Vagina (tissue), 2 donors: ENCODE measurements around the gene RHOT1. TPM values are rescaled to one million over a fixed set of nuclear protein-coding genes. Genes with fewer than 3 reads are reported as not detected.
"Not testable (repeated sequence)": the region's sequence is repeated elsewhere in the genome, so short reads cannot be mapped to it uniquely, and the experiment has no call there.

Experiments
- DNase-seq, 2 donors: peaks; one replicate each; pipeline ENCODE4 v3.0.0-alpha.2; 2017; ENCODE audit errors: extremely low spot score in 2 of 2
- H3K27ac ChIP-seq: fragments of 200-600 bp; sonication (generic); one replicate; pipeline ENCODE4 v1.5.1; 2019
- H3K27me3 ChIP-seq: fragments of 200-600 bp; sonication (generic); one replicate; pipeline ENCODE4 v1.5.1; 2019
- H3K36me3 ChIP-seq, 2 donors: fragments of 200-600 bp; sonication (generic); one replicate each; pipeline ENCODE4 v1.5.1; 2017 to 2019
- H3K4me1 ChIP-seq: fragments of 200-600 bp; sonication (generic); one replicate; pipeline ENCODE4 v1.5.1; 2019
- H3K4me3 ChIP-seq, 2 donors: fragments of 200-600 bp; sonication (generic); 1 replicate in 1 of 2; 2 replicates in 1 of 2; pipeline ENCODE4 v1.5.1; 2016 to 2019
- H3K9me3 ChIP-seq: fragments of 200-600 bp; sonication (generic); one replicate; pipeline ENCODE4 v1.5.1; 2019
- POLR2A ChIP-seq, 2 donors: fragments of 450-650 bp; IDR thresholded peaks; one replicate each; pipeline ENCODE4 v1.6.1; 2017; ENCODE audit warnings: antibody characterized with exemption in 2 of 2, mild to moderate bottlenecking in 2 of 2, moderate library complexity in 2 of 2
- POLR2AphosphoS5 ChIP-seq, 2 donors: sonication (generic); formaldehyde crosslinking; IDR thresholded peaks; one replicate each; pipeline ENCODE4 v1.9.0; 2017; ENCODE audit warnings: antibody characterized with exemption in 2 of 2, mild to moderate bottlenecking in 2 of 2, low read depth in 1 of 2; ENCODE audit not compliant: insufficient read depth in 1 of 2
- intact Hi-C: fragments of 100-400 bp; cut with DNase I; formaldehyde crosslinking; loops from one replicate; pipeline ENCODE4 v1.15.1; 2023
- total RNA-seq: library from RNA; depleted of rRNA; stranded (reverse); fragments of >200 nt; gene quantifications from one replicate; pipeline ENCODE4 v1.2.3, GENCODE V29; 2016
- TF ChIP-seq, protein P1 (sequence below), 3 experiments: fragments of 450-650 bp in 2 of 3; fragments of 200-600 bp in 1 of 3; sonication (generic) in 1 of 3; IDR thresholded peaks; one replicate each; pipeline ENCODE4 v1.5.1; 2017 to 2019; ENCODE audit warnings: antibody characterized with exemption in 3 of 3, mild to moderate bottlenecking in 2 of 3, moderate library complexity in 2 of 3

RHOT1 gene
- total RNA-seq, 1 donor from 2014 or later, result 46.2 TPM

DNA sequence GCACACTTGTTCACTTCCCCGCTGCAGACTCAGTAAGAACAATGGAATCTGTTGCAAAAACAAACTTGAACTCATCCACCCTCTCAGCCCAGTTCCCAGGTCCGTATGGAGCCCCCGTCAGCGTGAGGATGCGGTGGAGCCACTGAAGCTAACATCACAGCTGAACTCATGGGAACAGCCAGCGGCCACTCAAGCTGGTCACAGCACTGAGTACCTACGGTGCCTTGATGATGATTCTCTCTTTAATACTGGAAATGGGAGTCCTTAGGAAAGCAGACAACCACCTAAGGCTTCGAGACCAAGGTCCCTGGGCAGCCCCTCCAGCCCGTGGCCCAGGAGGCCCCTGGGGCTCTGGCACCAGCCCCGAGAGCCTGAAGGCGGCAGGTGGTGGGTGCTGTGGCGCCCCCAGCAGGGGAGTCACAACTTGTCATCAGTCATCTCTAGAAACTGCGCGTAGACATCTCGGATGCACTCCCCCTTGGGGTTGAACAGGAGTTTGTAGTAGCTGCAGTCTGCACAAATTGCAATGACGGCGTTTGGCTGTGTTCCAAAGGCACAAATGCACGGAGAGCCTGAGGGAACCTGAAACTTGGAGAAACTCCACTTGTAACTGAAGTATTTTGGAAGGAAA lies 31.0 kb upstream of the RHOT1 start:
- Histone ChIP-seq H3K27ac (no peak overlapping the region), H3K9me3 (no peaks in the 10 kb centered on the region), H3K4me3 (no peak overlapping the region), H3K4me1 (peaks cover 10% of the 10 kb centered on the region), H3K36me3 (no peaks in the 10 kb centered on the region), H3K27me3 (no peaks in the 10 kb centered on the region)
- peak in 1 of 2 donors; percentile 75 for DNase-seq
- TF ChIP-seq POLR2AphosphoS5 (IDR thresholded peaks at IDR 0.05; ENCODE audit: insufficient read depth in 1 of 2, low read depth in 1 of 2) (peak in 1 of 2 donors; percentile 13), POLR2A (IDR thresholded peaks at IDR 0.05) (no peak)
- intact Hi-C loops, result no loop called here

DNA sequence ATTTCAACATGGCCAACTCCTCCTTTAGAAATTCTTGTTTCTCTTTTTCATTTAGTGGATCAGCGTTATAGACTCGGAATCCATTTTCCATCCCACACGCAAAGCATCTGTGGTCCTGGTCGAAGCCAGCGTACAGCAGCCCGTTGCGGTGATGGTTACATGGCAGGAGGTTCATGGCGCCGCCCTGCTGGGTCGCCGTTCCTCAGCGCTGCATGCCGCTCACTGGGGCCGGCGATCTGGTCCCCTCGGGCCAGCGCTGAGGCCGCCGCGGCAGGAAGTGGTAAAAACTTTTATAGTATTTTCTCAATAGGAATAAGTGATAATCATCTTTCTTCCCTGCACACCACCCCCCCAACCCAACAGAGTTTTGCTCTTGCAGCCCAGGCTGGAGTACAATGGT lies 29.9 kb upstream of the RHOT1 start:
- peak in 1 of 2 donors; percentile 44 for DNase-seq
- no peaks in the 10 kb centered on the region for H3K36me3 ChIP-seq
- no peak overlapping the region for H3K27ac ChIP-seq
- H3K27me3 ChIP-seq, result no peaks in the 10 kb centered on the region
- intact Hi-C loops, result no loop called here
- no peak overlapping the region for H3K4me3 ChIP-seq
- H3K4me1 ChIP-seq, result peaks cover 10% of the 10 kb centered on the region
- H3K9me3 ChIP-seq, result no peaks in the 10 kb centered on the region
- TF ChIP-seq POLR2AphosphoS5 (IDR thresholded peaks at IDR 0.05; ENCODE audit: insufficient read depth in 1 of 2, low read depth in 1 of 2) (no peak), POLR2A (IDR thresholded peaks at IDR 0.05) (no peak)
- TF ChIP-seq, protein P1, sequence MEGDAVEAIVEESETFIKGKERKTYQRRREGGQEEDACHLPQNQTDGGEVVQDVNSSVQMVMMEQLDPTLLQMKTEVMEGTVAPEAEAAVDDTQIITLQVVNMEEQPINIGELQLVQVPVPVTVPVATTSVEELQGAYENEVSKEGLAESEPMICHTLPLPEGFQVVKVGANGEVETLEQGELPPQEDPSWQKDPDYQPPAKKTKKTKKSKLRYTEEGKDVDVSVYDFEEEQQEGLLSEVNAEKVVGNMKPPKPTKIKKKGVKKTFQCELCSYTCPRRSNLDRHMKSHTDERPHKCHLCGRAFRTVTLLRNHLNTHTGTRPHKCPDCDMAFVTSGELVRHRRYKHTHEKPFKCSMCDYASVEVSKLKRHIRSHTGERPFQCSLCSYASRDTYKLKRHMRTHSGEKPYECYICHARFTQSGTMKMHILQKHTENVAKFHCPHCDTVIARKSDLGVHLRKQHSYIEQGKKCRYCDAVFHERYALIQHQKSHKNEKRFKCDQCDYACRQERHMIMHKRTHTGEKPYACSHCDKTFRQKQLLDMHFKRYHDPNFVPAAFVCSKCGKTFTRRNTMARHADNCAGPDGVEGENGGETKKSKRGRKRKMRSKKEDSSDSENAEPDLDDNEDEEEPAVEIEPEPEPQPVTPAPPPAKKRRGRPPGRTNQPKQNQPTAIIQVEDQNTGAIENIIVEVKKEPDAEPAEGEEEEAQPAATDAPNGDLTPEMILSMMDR (IDR thresholded peaks at IDR 0.05), result no peak

DNA sequence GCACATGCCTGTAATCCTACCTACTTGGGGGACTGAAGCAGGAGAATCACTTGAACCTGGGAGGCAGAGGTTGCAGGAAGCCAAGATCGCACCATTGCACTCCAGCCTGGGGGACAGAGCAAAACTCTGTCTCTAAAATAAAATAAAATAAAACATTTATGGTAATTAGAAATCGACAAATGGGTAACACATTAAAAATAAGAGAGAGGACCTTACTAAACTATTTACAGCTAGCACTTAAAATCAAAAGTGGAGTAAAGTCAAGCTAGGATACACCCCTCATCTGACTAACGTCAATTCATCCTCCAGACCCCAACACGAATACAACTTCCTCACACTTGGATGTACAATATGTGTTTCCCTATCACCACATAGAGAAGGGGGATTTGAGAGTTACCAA lies 27.8 kb upstream of the RHOT1 start:
- H3K27ac ChIP-seq, result no peak overlapping the region
- intact Hi-C loops, result no loop called here
- no peak overlapping the region for H3K4me3 ChIP-seq
- no peaks in the 10 kb centered on the region for H3K36me3 ChIP-seq
- H3K9me3 ChIP-seq, result no peaks in the 10 kb centered on the region
- no peak for DNase-seq
- no peaks in the 10 kb centered on the region for H3K27me3 ChIP-seq
- TF ChIP-seq POLR2AphosphoS5 (IDR thresholded peaks at IDR 0.05; ENCODE audit: insufficient read depth in 1 of 2, low read depth in 1 of 2) (no peak), POLR2A (IDR thresholded peaks at IDR 0.05) (no peak)
- TF ChIP-seq, protein P1 (IDR thresholded peaks at IDR 0.05), result no peak
- H3K4me1 ChIP-seq, result peaks cover 10% of the 10 kb centered on the region

DNA sequence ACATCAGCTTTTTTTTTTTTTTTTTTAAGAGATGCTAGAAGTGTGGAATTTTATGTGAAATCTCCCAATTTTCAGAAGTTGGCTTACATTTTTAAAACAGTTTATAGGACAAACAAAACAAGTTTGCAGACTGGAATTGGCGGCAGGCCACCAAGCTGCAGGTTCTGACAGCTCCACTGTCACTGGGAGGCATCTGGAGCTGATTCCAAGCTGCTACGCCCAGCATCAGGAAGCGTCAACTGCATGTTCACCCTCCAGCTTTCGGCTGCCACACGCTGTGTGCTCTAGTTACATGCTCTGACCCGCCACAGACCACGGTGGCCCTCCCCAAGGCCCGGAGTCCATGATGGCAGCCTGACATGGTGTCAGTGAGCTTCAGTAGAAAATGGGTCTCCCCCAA lies 26.8 kb upstream of the RHOT1 start:
- H3K4me3 ChIP-seq, H3K27me3 ChIP-seq, H3K36me3 ChIP-seq, H3K9me3 ChIP-seq, intact Hi-C loops, H3K27ac ChIP-seq: not testable (repeated sequence)
- peak in 1 of 2 donors; percentile 32 for DNase-seq
- peaks cover 10% of the 10 kb centered on the region for H3K4me1 ChIP-seq

DNA sequence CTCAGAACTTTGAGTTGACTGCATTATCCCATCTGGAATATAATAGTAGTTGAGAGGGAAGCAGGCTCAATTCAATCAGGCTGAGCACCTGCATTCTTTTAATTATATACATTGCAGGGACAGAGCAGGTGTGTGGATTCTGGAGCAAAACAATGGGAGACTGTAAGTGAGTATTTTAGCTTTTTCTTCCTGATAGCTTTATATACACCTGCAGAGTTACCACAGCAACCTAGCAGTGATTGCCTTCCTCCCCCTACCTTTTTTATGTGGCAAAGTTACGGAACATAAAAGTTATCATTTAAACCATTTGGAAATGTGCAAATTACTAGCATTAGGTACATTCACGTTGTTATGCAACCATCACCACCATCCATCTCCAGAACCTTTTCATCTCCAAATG lies 25.4 kb upstream of the RHOT1 start:
- Histone ChIP-seq H3K27me3 (no peaks in the 10 kb centered on the region), H3K9me3 (no peaks in the 10 kb centered on the region), H3K4me1 (peaks cover 2% of the 10 kb centered on the region), H3K4me3 (no peak overlapping the region), H3K27ac (no peak overlapping the region), H3K36me3 (no peaks in the 10 kb centered on the region)
- DNase-seq, result no peak
- intact Hi-C loops, result no loop called here
- TF ChIP-seq POLR2AphosphoS5 (IDR thresholded peaks at IDR 0.05; ENCODE audit: insufficient read depth in 1 of 2, low read depth in 1 of 2) (no peak), POLR2A (IDR thresholded peaks at IDR 0.05) (no peak)
- TF ChIP-seq, protein P1 (IDR thresholded peaks at IDR 0.05), result no peak

DNA sequence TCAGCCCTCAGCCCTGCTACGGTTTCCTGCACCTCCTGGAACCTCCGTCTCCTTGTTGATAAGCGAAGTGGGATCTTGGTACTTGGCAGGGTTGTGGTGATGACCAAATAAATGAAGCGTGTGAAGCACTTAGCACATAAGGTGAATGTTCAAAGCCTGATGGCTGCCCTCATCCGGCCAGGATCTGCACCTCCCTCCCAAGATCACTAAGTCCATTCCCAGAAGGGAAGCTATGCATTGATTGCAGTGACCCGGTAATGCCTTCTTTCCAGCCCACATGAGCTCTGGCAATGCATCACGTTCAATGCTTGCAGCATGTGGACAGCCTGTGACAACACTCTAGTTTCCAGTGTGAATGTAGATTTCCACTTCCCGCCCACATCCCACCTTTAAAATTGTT lies 24.9 kb upstream of the RHOT1 start:
- DNase-seq, result peak in 1 of 2 donors; percentile 6
- no peaks in the 10 kb centered on the region for H3K36me3 ChIP-seq
- H3K27me3 ChIP-seq, result no peaks in the 10 kb centered on the region
- H3K27ac ChIP-seq, result no peak overlapping the region
- H3K9me3 ChIP-seq, result no peaks in the 10 kb centered on the region
- no peak overlapping the region for H3K4me3 ChIP-seq
- no peaks in the 10 kb centered on the region for H3K4me1 ChIP-seq
- no peak for TF ChIP-seq POLR2AphosphoS5 (IDR thresholded peaks at IDR 0.05; ENCODE audit: insufficient read depth in 1 of 2, low read depth in 1 of 2)
- intact Hi-C loops, result no loop called here

DNA sequence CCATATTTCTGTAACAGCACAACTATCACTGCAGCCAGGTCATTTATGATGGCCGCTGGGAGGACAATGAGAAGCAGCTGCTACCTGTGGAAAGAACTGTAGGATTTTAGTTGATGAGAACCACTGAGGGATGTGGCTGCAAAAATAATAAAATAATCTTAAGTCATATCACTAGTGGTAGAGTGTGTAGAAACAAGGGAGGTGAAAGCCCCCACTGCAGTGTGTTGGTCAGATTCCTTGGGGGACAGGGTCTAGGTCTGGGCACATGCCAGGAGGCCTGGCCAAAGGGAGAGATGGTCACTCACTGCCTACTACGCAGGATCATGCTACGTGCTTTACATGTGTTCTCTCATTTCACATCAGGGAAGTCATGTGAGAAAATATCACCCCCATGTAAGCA lies 24.2 kb upstream of the RHOT1 start:
- H3K36me3 ChIP-seq, H3K27me3 ChIP-seq, H3K4me1 ChIP-seq, H3K4me3 ChIP-seq, intact Hi-C loops, H3K9me3 ChIP-seq, H3K27ac ChIP-seq: not testable (repeated sequence)
- peak in 1 of 2 donors; percentile 65 for DNase-seq
